ENCODE results near the gene BMP7. TPM values are rescaled to one million over a fixed set of nuclear protein-coding genes. Genes with fewer than 3 reads are reported as not detected.
A peak's percentile ranks its signal among the peaks of the same experiment; 100 is the strongest.

The BMP7 gene
- total and polyA plus RNA-seq, 12 donors: 0.72 to 19.2 (median 4.1) TPM

GRCh38 chr20:57213291-57213690 lies 53.1 kb downstream of the BMP7 start:
- Histone ChIP-seq H3K27ac (peak overlapping the region in 1 of 10 donors; percentile 39), H3K9me3 (no peaks in the 10 kb centered on the region), H3K27me3 (peaks cover 0 to 6% (median 0%) of the 10 kb centered on the region in 7 donors), H3K4me1 (peaks cover 0 to 19% (median 10%) of the 10 kb centered on the region in 9 donors), H3K36me3 (no peaks in the 10 kb centered on the region), H3K4me3 (no peak overlapping the region)
- WGBS, 2 donors: 92 to 96% methylated on average over 6 of the region's 6 CpGs
- DNase-seq (no peak), ATAC-seq (no peak)
- TF ChIP-seq CTCF (IDR thresholded peaks at IDR 0.05): no peak
- intact Hi-C loops (cut with DNase I): no loop called here

GRCh38 chr20:57212534-57213276 lies 53.7 kb downstream of the BMP7 start:
- H3K27me3 ChIP-seq: peaks cover 0 to 6% (median 0%) of the 10 kb centered on the region in 7 donors
- no peak overlapping the region for H3K4me3 ChIP-seq
- peak; percentile 84 to 94 (median 92) for ATAC-seq
- TF ChIP-seq CTCF (IDR thresholded peaks at IDR 0.05): no peak
- 29 to 41% methylated on average over 23 of the region's 23 CpGs for WGBS, 2 donors
- no peaks in the 10 kb centered on the region for H3K36me3 ChIP-seq
- H3K4me1 ChIP-seq: peaks cover 0 to 19% (median 10%) of the 10 kb centered on the region in 9 donors
- H3K27ac ChIP-seq: peak overlapping the region in 1 of 10 donors; percentile 39
- no peaks in the 10 kb centered on the region for H3K9me3 ChIP-seq
- intact Hi-C loops (cut with DNase I): no loop called here
- peak; percentile 39 to 60 for DNase-seq

GRCh38 chr20:57211908-57212533 lies 54.4 kb downstream of the BMP7 start:
- H3K36me3 ChIP-seq: no peaks in the 10 kb centered on the region
- peaks cover 0 to 5% (median 0%) of the 10 kb centered on the region in 11 donors for H3K9me3 ChIP-seq
- peak in 3 of 8 donors; percentile 22 to 27 (median 23) for ATAC-seq
- H3K27ac ChIP-seq: peak overlapping the region in 1 of 10 donors; percentile 28
- intact Hi-C loops (cut with DNase I): no loop called here
- peaks cover 0 to 19% (median 10%) of the 10 kb centered on the region in 9 donors for H3K4me1 ChIP-seq
- no peak for TF ChIP-seq CTCF (IDR thresholded peaks at IDR 0.05)
- 73 to 76% methylated on average over 25 of the region's 25 CpGs for WGBS, 2 donors
- DNase-seq: no peak
- H3K27me3 ChIP-seq: peaks cover 0 to 6% (median 0%) of the 10 kb centered on the region in 7 donors
- H3K4me3 ChIP-seq: no peak overlapping the region

GRCh38 chr20:57211406-57211805 lies 55.0 kb downstream of the BMP7 start:
- Histone ChIP-seq H3K4me3 (no peak overlapping the region), H3K4me1 (peaks cover 0 to 19% (median 10%) of the 10 kb centered on the region in 9 donors), H3K36me3 (no peaks in the 10 kb centered on the region), H3K27me3 (peaks cover 0 to 6% (median 0%) of the 10 kb centered on the region in 7 donors), H3K9me3 (peaks cover 0 to 10% (median 0%) of the 10 kb centered on the region in 11 donors), H3K27ac (no peak overlapping the region)
- intact Hi-C loops (cut with DNase I): no loop called here
- WGBS, 2 donors: 84 to 92% methylated on average over 2 of the region's 2 CpGs
- no peak for TF ChIP-seq CTCF (IDR thresholded peaks at IDR 0.05)
- ATAC-seq: no peak
- DNase-seq: no peak
